GM18505 (cell line): Measurements from ENCODE around the gene KANK4.

ENCODE experiments used
- ATAC-seq: cut with Tn5 transposase; IDR thresholded peaks from one replicate; pipeline ENCODE4 v1.9.1; 2021; ENCODE audit not compliant: unreplicated experiment
- POLR2A ChIP-seq: IDR thresholded peaks from 4 replicates; pipeline ENCODE4 v1.6.1; 2011; ENCODE audit warnings: borderline replicate concordance; ENCODE audit not compliant: insufficient read depth, insufficient read length; ENCODE audit errors: extremely low read depth

The KANK4 gene

DNA sequence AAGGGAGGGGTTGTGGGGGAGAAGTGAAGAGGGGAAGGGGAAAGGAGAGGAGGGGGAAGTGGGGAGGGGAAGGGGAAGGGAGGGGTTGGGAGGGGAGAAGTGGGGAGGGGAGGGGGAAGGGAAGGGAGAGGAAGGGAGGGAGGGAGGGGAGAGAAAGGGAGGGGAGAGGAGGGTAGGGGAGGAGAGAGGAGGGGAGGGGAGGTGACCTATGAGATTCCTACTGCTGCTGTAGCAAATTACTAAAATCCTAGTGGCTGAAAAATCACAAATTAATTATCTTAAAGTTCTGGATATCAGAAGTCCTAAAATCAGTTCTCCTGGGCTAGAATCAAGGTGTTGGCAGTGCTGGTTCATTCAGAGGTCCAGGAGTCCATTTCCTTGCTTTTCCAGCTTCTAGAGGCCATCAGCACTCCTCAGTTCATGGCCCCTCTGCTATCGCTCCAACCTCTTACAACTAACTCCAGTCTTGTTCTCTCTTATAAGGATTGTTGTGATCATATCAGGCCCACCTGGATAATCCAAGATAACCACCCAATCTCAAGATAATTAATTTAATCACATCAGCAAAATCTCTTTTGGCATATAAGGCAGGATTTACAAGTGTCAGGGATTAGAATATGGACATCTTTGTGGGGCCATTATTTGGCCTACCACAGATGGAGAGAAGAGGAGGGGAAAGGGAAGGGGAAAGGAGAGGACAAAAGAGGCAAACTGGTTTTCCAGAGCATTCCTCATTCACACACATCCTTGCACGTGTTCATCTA is 30.4 kb upstream of the KANK4 start:
- no peak for ATAC-seq
- TF ChIP-seq POLR2A, result no peak

DNA sequence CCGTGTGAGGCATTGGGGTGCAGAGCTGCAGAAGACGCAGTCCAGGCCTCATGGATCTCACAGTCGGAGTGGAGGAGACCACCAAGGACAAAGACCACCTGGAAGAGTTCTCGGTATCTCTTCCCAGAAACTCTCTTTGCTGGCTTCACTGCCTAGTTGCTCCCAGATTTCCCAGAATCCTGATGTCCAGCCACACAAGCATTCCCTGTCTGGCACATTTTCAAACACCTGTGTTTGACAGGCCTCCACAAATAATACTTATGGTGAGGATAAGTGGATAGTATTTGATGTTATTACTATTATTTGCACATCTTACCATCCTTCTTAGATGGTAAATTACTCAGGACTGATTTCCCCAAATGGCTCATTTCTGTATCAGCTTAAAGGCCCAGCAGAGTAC is 27.7 kb upstream of the KANK4 start:
- no peak for TF ChIP-seq POLR2A
- no peak for ATAC-seq

DNA sequence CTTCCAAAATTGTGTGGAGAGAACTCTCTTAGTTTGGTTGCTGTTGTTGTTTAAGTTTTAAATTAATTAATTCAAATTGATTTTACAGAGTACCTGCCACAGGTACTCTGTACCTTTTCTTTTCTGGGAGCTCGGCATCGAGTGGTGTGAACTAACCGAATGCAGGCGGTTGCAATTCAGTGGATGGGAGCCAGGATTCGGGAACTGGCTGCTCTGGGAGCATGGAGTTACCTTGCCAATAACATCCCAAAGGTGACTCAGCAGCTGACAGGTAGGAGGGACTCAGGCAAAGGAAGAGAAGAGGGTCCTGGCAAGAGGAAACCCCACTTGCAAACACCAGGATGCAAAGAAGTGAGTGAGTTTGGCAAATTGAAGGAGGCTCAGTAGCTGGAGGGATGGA is 24.7 kb upstream of the KANK4 start:
- no peak for TF ChIP-seq POLR2A
- no peak for ATAC-seq

DNA sequence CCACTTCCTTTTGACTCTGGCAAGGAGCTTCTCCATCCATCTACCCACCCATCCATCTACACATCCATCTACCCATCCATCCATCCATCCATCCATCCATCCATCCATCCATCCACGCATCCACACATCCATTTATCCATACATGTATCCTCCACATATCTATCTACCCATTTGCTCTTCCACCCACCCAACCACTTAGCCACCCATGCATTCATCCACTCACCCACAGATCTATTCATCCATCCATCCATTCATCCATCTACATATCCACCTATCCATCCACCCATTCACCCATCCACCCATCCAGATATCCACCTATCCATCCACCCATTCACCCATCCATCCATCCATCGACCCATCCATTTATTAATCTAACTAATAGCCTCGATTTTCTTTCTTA is 23.0 kb upstream of the KANK4 start:
- TF ChIP-seq POLR2A, result no peak
- ATAC-seq, result no peak

DNA sequence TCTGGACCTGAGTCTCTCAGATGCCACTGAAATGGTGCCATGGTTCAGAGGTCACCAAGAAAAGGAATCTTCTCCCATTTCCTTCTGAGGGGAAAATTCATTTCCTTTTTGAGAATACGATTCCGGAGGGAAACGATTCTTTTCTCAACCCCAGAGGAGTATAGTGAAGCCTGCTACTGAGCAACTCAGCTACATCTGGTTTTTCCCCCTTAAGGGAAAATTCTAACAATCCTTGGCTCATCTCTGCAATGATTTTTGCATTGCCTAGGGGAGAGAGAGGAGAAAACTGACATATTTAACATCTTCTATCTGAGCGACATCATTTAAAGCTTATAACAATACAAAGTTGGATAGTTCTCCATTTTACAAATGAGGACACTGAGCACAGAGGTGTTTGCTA is 22.4 kb upstream of the KANK4 start:
- ATAC-seq, result no peak

DNA sequence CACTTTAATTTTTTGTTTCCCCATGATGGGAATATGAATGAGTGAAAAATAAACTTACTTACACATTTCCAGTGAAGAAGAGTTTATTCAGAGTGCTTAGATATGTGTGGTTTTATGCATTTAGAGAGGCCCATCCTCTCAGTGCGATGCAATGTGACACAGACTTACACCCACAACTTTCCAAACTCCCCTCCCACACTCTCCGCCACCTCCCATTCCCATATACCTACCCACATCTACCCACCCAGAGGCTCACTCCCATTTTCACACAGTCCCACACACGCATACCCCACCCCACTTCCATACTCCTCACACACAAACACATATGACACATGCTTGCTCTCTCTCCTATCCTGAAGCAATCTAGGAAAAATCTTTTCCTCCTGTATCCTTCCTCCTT is 21.9 kb upstream of the KANK4 start:
- no peak for TF ChIP-seq POLR2A
- ATAC-seq, result no peak

More for the DNA sequence above, 22.4 kb upstream of the KANK4 start:
- no peak for TF ChIP-seq POLR2A

DNA sequence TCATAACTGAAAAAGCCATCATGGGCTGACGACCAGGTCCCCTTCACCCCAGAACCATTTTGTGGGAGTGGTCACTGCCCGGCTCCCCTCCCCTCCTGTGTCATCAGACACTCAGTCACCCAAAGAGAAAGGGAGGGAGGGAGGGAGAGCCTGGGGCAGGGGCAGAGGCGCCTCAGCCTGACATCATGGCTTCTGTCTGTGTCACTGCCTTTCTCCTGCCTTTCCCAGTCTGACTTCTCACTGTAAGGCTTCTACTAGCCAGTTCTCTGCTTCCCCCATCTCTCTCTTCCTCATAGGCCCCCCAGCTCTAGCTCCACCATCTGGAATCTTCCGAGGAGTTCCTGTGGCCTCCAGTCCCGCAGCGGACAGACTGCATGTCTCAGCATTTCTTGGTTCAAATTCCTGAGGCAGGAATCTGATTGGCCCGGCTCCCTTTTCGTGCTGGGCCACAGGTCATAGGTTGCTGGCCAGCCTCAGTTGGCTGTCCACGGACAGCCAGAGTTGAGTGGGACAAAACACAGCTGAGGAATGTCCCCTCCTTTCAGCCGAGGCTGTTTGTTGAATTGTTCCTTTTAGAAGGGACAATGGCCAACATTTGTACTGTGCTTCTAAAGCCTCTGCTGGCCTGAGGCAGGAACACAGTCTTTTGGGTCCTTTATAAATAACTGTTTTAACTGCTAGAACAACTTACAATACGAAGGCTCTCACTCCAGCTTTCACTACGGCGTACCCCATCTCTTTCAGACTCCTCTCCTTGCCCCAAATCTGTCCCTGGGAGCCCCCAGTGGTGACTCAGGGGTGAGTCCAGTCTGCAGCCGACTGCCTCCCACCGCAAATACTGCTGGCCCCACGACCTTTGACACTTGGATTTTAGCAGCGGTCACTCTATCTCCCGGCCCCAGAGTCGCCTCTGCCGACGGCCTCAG is 18.7 kb upstream of the KANK4 start:
- no peak for ATAC-seq
- TF ChIP-seq POLR2A, result no peak

DNA sequence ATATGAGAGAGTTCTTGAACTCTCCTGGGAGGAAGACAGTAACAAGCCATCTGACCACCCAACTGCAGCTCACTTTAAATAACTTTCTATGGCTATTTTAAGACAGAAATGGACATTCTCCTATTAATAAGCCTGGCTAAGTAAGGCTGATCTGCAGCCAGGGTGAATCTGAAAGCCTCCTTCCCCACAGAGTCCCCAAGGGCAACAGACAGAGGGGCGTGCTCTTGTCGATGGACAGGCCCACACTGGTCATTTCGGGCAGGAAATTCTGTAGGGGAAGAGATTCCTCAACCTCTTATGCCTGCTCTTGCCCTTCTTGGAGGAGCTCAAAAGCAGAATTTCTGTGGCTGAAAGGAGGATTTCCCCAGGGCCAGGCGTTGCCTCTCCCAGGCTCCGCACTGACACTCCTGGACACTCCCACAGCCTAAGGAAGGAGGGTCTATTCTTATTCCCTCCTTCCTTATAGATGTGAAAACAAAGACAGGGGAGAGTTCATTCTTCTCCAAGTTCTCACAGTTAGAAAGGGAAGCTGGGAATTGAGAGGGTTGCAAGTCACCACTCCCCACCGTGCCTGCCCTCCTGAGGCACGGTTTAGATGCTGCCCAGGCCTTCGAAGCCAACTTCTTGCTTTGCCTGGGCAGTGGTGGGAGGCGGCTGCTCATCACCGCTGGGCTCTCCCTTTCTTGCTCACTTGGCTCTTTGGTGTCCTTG is 17.9 kb upstream of the KANK4 start:
- no peak for ATAC-seq
- no peak for TF ChIP-seq POLR2A

DNA sequence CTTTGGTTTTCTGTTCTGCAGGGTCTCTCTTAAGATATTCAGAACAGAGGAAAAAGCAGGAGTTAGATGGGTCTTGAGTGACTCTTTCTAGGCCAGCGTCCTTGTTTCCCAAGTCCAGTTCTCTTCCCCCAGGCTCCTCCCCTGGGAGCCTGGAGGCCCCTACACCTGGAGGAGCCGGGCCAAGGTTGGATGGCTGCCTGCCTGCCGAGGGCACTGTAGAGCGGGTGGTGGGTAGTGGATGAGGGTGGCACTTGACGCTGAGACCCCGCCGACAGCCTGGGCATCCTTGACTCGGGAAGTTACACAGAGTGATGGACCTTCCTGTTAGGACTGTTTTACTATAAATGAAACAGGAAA is 17.4 kb upstream of the KANK4 start:
- TF ChIP-seq POLR2A, result no peak
- no peak for ATAC-seq

DNA sequence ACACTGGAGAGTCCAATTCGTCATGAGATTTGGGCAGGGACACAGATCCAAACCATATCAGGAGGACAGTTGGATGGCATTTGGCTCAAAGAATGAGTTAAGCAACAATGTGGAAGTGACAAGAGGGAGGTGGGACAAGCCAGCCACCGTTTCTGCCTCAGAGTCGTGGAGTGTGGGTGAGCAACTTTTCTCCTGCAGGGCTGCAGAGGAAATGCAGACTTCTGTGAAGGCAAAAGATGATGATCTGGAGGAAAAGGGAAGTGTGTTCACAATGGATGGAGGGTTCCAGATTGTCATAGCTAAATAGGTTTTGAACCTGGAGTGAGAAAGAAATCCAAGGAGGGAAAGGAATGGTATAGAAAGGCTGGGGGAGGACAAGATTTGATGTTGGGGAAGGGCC is 16.4 kb upstream of the KANK4 start:
- no peak for TF ChIP-seq POLR2A
- ATAC-seq, result no peak

DNA sequence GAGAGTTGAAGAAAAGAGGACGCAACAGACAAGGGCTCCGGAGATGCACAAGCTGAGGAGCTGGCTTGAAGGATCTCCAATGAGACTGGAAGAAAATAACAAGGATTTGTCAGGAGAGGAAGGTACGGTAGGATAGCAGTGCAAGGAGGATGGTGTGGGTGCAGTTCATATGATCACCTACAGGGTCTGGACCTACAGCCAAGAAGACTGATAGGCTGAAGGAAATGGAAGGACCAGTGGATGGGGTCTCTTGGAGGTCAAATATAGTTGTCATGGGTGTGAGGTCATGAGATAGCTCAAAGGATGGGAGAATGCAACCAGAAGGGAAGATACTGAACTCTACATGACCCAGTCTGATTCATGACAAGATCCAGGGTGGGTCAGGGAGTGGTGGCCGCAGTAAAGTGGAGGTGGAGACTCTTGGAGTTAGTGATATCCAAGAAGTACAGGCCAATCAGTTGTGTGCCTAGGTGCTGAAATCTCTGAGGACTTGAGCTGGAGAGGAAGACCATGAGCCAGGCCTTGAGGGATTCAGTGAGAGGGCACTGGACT is 15.3 kb upstream of the KANK4 start:
- ATAC-seq, result no peak
- no peak for TF ChIP-seq POLR2A

DNA sequence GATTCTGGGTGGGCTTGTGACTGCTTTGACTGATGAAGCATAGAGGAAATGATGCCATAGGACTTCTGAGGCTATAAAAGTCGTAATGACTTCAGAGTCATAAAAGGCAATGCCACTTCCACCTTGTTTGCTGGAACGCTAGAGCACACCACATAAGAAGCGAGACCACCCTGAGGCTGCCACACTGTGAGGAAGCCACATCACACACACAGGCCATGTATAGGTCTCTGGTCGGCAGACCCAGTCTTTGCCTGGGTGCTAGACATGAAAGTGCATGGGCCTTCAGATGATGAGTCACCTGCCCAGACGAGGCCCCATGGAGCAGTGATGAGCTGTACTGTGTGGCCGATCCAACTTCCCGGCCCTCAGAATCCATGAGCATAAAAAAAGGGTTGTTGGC is 14.2 kb upstream of the KANK4 start:
- no peak for TF ChIP-seq POLR2A
- ATAC-seq, result no peak

DNA sequence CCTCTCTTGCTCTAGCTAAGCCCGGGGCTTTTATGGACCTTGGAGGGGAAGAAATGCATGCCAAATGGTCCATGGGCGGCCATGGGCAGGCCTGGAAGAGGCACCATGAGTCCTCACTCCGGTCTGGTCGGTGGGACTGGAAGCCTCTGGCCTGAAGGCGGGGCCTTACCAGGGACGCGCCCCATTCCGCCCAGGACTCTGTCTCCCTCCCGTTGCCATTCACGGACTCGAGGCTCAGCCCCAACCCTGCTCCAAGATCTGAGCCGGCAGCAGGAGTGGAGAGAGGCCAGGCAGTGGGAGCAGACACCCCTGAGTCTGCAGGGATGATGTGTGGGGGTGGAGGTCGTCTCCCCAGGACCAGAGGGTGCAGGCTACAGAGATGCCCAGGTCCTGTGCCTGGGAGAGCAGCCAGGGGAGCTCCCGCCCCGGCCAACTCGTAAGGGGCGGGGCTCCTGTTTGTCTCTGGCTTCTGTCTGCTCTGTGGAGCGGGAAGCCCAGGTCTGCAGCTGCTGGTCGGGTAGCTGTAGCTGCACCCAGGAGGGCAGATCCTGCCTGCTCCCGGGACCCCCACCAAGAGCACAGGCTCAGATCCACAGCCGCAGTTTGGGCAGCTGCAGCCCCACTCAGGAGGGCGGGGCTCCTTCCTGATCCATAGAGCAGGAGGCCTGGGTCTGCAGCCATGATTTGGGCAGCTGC is 8.3 kb upstream of the KANK4 start:
- no peak for ATAC-seq
- no peak for TF ChIP-seq POLR2A

DNA sequence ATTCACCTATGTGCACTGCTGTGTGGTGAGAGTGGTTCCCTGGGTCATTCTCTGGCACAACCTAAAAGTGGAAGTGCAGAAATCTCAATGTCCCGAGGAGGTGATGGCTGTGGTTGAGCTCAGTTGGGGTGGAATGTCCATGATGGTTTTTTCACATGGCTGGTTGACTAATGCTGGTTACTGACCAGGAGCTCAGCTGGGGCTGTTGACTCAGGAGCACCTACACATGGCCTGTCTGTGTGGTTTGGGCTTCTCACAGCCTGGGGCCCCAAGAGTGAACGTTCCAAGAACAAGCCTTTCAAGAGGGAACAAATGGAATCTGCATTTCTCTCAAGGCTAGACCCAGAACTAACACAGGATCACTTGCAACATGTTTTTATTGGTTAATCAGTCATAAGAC is 6.4 kb upstream of the KANK4 start:
- TF ChIP-seq POLR2A, result no peak
- no peak for ATAC-seq

DNA sequence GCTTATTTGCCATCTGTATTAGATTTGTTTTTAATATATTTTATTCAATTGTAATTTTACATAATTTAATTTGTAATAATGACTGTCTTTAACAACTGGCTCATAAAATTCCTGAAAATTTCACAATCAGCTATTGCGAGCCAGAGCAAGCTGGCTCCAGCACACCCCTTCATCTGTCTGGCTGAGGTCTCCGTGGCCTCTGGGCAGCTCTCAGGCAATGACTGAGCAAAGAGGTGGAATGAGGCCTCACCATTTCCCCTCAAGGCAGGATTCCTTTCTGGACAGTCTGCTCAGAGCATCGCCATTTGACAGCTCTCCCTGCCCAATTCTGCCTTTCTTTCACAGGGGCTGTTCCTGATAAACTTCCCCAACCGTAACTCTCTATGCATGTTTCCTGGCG is 5.8 kb upstream of the KANK4 start:
- no peak for ATAC-seq
- no peak for TF ChIP-seq POLR2A
